Measurements from ENCODE around the gene RILP. TPM values are rescaled to one million over a fixed set of nuclear protein-coding genes. Genes with fewer than 3 reads are reported as not detected.

The RILP gene
- total RNA-seq, 6 experiments from 2014 or later: 14.6 to 47.3 (median 23.9) TPM

DNA sequence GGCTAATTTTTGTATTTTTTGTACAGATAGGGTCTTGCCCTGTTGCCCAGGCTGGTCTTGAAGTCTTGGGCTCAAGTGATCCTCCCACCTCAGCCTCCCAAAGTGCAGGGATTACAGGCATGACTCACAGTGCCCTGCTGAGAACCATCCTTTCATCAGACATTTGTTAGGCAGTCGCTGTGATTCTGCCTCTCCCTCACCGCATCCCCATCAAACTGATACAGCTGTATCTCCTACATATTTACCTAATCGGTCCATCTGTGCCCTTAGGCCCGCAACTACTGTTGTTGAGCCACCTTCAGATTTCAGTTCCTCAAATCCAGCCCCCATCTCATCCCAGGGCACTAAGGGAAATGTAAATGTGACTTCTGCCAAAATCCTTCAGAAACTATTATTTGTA is 19.0 kb downstream of the RILP start:
- H3K36me3 ChIP-seq: peaks cover 0 to 3% (median 0%) of the 10 kb centered on the region in 4 donors
- no peaks in the 10 kb centered on the region for H3K9me3 ChIP-seq
- ATAC-seq (no peak), DNase-seq (no peak)
- H3K27me3 ChIP-seq: no peaks in the 10 kb centered on the region
- H3K27ac ChIP-seq: no peak overlapping the region
- intact Hi-C loops (cut with DNase I): loop anchor here (5.0 kb wide), 1 partner anchor 58 kb away; no protein-coding TSS in a partner anchor
- TF ChIP-seq, protein P1, sequence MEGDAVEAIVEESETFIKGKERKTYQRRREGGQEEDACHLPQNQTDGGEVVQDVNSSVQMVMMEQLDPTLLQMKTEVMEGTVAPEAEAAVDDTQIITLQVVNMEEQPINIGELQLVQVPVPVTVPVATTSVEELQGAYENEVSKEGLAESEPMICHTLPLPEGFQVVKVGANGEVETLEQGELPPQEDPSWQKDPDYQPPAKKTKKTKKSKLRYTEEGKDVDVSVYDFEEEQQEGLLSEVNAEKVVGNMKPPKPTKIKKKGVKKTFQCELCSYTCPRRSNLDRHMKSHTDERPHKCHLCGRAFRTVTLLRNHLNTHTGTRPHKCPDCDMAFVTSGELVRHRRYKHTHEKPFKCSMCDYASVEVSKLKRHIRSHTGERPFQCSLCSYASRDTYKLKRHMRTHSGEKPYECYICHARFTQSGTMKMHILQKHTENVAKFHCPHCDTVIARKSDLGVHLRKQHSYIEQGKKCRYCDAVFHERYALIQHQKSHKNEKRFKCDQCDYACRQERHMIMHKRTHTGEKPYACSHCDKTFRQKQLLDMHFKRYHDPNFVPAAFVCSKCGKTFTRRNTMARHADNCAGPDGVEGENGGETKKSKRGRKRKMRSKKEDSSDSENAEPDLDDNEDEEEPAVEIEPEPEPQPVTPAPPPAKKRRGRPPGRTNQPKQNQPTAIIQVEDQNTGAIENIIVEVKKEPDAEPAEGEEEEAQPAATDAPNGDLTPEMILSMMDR (IDR thresholded peaks at IDR 0.05): no peak
- TF ChIP-seq POLR2A (IDR thresholded peaks at IDR 0.05): no peak
- peaks cover 0 to 14% (median 0%) of the 10 kb centered on the region in 4 donors for H3K4me1 ChIP-seq
- no peak overlapping the region for H3K4me3 ChIP-seq
- WGBS (ENCODE audit: insufficient coverage, low coverage, low lambda C conversion rate, missing lambda C conversion rate): 83% methylated on average over 4 of the region's 4 CpGs

DNA sequence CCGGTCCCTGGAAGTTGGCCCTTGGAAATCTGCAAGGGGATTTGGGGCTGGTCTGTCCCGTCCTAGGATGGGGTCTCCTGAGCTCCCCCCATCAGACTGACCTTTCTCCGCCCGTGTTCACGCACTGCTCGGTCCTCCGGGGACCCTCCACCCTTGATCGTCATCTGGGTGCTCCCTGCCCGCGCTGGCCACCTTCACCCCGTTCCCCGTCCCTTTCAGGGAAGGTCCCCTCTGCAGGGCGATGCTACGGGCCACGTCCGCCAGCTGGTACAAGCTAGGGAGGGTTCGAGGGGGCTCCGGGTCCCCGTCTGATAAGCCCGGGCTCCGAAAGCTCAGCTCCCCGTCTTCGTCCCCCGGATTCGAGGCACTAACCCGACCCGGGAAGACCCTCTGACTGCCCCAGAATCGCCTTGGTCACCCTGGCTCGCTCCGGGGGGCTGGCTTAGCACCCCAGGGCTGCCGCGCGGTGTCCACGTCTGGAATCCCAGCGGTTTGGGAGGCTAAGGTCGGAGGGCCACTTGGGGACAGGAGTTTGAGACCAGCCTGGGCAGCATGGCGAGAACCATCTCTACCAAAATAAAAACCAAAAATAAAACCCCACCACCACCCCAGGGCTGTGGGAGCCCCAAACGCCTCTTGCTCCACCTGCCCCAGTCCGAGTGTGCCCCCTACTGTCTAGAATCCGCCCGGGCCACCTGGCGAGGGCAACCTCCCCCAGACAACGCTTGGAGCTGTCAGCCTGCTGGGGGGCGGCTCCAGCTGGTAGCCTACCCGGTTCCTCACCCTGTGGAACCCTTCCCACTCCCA is 20.0 kb downstream of the RILP start:
- intact Hi-C loops (cut with DNase I): loop anchor here (5.0 kb wide), 1 partner anchor 57 kb away; no protein-coding TSS in a partner anchor
- no peaks in the 10 kb centered on the region for H3K27me3 ChIP-seq
- peaks cover 0 to 14% (median 0%) of the 10 kb centered on the region in 4 donors for H3K4me1 ChIP-seq
- H3K9me3 ChIP-seq: no peaks in the 10 kb centered on the region
- H3K27ac ChIP-seq: peak overlapping the region; percentile 56 to 83 (median 77)
- TF ChIP-seq, protein P1 (IDR thresholded peaks at IDR 0.05): peak; percentile 60 to 80 (median 68)
- no peak for TF ChIP-seq POLR2A (IDR thresholded peaks at IDR 0.05)
- H3K36me3 ChIP-seq: no peaks in the 10 kb centered on the region
- WGBS (ENCODE audit: insufficient coverage, low coverage, low lambda C conversion rate, missing lambda C conversion rate): 1% methylated on average over 21 of the region's 45 CpGs
- peak overlapping the region; percentile 54 to 63 (median 54) for H3K4me3 ChIP-seq
- peak; percentile 73 to 85 (median 81) for DNase-seq
- peak; percentile 50 to 65 (median 62) for ATAC-seq

DNA sequence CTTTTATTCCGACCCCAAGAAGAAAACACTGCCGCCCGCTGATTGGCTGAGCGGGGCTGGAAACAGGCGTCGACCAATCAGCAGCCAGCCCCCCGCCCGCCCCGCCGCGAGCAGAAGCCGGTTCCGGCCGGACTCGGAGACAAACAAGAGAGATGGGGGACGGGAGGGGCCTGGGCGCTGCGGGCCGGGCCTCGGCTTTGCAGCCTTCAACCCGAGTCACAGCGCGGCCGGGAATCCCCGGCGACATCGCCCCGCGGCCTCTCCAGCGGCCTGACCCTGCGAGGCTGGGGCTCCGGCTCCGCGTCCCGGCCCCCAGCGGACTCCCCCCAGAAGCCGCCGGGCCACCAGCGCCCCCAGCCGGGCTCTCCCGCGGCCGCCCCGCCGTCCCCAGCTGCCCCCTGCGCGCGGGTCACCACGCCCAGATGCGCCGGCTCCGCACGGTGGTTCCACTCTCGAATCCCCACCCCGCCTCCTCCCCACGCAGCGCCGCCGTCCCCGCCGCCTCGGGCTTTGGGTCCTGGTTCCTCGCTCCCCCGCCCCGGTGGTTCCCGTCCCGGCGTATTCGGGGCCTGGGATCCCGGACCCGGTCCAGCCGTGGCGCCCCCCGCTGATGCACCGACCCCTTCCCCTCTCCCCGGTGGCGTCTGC is 20.7 kb downstream of the RILP start:
- Histone ChIP-seq H3K9me3 (no peaks in the 10 kb centered on the region), H3K36me3 (no peaks in the 10 kb centered on the region), H3K4me1 (peaks cover 0 to 14% (median 0%) of the 10 kb centered on the region in 4 donors), H3K4me3 (peak overlapping the region; percentile 54 to 63 (median 54)), H3K27ac (peak overlapping the region; percentile 56 to 83 (median 77)), H3K27me3 (no peaks in the 10 kb centered on the region)
- 0% methylated on average over 30 of the region's 77 CpGs for WGBS (ENCODE audit: insufficient coverage, low coverage, low lambda C conversion rate, missing lambda C conversion rate)
- no peak for TF ChIP-seq POLR2A (IDR thresholded peaks at IDR 0.05)
- TF ChIP-seq, protein P1 (IDR thresholded peaks at IDR 0.05): peak; percentile 26 to 43 (median 30)
- peak; percentile 73 to 80 (median 77) for ATAC-seq
- peak; percentile 88 to 93 (median 92) for DNase-seq
- intact Hi-C loops (cut with DNase I): no loop called here

DNA sequence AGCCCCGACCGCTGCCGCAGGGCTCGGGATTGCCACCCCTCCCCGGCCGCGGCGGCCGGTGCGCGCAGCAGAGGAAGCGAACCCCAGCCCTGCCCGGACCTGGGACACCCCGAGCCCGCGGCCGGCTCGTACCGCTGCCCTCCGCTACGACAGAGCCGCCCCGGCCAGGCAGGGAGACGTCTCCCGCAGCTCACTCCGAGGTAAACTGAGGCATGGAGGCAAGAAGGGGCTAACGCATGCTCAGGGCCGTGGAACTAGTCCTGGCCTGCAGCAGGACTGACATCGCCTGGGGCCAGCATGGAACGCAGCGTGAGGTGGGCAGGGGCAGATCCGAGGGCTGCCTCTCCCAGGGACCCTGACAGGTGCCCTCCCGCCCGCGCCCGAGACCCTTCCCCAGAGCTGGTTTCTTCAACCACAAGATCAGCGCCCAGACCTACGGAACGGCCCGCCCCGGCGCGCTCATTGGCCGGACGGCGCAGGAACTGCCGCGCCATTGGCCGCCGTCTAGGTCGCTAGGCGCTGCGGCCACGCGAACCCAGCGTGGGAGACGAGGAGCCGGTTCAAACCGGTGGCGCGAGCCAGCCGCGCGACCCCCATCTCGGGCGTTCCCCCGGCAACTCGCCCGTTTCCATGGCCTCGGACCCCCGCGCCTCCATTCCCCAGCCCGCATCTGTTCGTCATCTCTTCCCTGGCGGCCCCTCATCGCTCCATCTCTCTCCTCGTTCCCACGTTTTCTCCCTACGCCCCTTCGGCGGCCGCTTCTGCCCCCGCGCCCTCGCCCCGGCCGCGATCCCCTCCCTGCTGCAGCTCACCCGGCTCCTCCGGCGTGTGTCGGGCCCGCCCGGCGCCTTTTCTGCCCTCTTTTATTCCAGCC is 21.4 kb downstream of the RILP start, which contains the start of gene SLC43A2:
TSS of gene SLC43A2 (minus strand) at position 853 of the 874 bp plus-strand sequence. CDS start 960 bp downstream, outside the sequence.
- no peak for TF ChIP-seq POLR2A (IDR thresholded peaks at IDR 0.05)
- TF ChIP-seq, protein P1 (IDR thresholded peaks at IDR 0.05): no peak
- Histone ChIP-seq H3K4me1 (peaks cover 0 to 14% (median 0%) of the 10 kb centered on the region in 4 donors), H3K27me3 (no peaks in the 10 kb centered on the region), H3K9me3 (no peaks in the 10 kb centered on the region), H3K27ac (peak within 1 kb of the TSS; percentile 56 to 83 (median 77)), H3K36me3 (no peaks in the 10 kb centered on the region), H3K4me3 (peak within 1 kb of the TSS; percentile 54 to 63 (median 54))
- intact Hi-C loops (cut with DNase I): no loop called here
- 1% methylated on average over 30 of the region's 95 CpGs for WGBS (ENCODE audit: insufficient coverage, low coverage, low lambda C conversion rate, missing lambda C conversion rate)
- ATAC-seq (peak; percentile 74 to 84 (median 80)), DNase-seq (peak; percentile 81 to 88 (median 87))
